LNCaP clone FGC (cell line): ENCODE measurements around the gene NIPAL3.

Experiments
- DNase-seq: peaks from one replicate; pipeline ENCODE4 v3.0.0-alpha.2; 2011; ENCODE audit warnings: low read depth
- H3K4me3 ChIP-seq: 2 replicates; pipeline ENCODE4 v1.5.1; 2011; ENCODE audit warnings: mild to moderate bottlenecking, low read depth, low read length, control low read depth
- TF ChIP-seq, protein P1 (sequence below): IDR thresholded peaks from 2 replicates; pipeline ENCODE4 v1.5.1; 2012; ENCODE audit warnings: mild to moderate bottlenecking; ENCODE audit not compliant: control insufficient read depth, insufficient read depth; ENCODE audit errors: extremely low read depth

Gene NIPAL3

DNA sequence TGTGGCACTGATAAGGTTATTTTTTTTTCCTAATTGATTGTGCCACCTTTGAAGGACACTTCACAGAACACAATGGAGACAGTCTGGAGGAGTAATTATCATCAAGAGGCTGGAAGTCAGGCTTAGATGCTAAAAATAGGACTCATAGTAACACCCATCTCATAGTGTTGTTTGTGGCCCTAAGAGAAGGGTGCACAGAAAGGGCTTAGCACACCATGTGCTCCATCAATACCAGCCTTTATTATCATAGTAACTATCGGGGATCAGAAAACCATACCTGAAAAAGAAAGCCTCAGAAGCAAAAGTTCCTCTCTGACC, 11.9 kb downstream of the NIPAL3 start:
- DNase-seq, result no peak
- H3K4me3 ChIP-seq, result no peak overlapping the region
- TF ChIP-seq, protein P1, sequence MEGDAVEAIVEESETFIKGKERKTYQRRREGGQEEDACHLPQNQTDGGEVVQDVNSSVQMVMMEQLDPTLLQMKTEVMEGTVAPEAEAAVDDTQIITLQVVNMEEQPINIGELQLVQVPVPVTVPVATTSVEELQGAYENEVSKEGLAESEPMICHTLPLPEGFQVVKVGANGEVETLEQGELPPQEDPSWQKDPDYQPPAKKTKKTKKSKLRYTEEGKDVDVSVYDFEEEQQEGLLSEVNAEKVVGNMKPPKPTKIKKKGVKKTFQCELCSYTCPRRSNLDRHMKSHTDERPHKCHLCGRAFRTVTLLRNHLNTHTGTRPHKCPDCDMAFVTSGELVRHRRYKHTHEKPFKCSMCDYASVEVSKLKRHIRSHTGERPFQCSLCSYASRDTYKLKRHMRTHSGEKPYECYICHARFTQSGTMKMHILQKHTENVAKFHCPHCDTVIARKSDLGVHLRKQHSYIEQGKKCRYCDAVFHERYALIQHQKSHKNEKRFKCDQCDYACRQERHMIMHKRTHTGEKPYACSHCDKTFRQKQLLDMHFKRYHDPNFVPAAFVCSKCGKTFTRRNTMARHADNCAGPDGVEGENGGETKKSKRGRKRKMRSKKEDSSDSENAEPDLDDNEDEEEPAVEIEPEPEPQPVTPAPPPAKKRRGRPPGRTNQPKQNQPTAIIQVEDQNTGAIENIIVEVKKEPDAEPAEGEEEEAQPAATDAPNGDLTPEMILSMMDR, result no peak

GRCh38 chr1:24435782-24436365, 20.3 kb downstream of the NIPAL3 start:
- H3K4me3 ChIP-seq, result no peak overlapping the region
- no peak for DNase-seq
- TF ChIP-seq, protein P1, result no peak

GRCh38 chr1:24437631-24438396, 22.2 kb downstream of the NIPAL3 start:
- TF ChIP-seq, protein P1, result no peak
- DNase-seq, result no peak
- no peak overlapping the region for H3K4me3 ChIP-seq

GRCh38 chr1:24438423-24438901, 22.9 kb downstream of the NIPAL3 start:
- no peak for DNase-seq
- H3K4me3 ChIP-seq, result no peak overlapping the region
- TF ChIP-seq, protein P1, result no peak

GRCh38 chr1:24440436-24440835, 24.8 kb downstream of the NIPAL3 start:
- no peak for DNase-seq
- TF ChIP-seq, protein P1, result no peak
- H3K4me3 ChIP-seq, result no peak overlapping the region

- TF ChIP-seq, protein P1, result no peak
- no peak overlapping the region for H3K4me3 ChIP-seq
- no peak for DNase-seq
Measured at GRCh38 chr1:24441480-24441879, 25.9 kb downstream of the NIPAL3 start.

GRCh38 chr1:24441996-24442668, 26.5 kb downstream of the NIPAL3 start:
- TF ChIP-seq, protein P1, result no peak
- H3K4me3 ChIP-seq, result no peak overlapping the region
- no peak for DNase-seq
